ENCODE data around the gene SLC9C2.

- no peak for TF ChIP-seq POLR2A (IDR thresholded peaks at IDR 0.05)
- TF ChIP-seq, protein P1, sequence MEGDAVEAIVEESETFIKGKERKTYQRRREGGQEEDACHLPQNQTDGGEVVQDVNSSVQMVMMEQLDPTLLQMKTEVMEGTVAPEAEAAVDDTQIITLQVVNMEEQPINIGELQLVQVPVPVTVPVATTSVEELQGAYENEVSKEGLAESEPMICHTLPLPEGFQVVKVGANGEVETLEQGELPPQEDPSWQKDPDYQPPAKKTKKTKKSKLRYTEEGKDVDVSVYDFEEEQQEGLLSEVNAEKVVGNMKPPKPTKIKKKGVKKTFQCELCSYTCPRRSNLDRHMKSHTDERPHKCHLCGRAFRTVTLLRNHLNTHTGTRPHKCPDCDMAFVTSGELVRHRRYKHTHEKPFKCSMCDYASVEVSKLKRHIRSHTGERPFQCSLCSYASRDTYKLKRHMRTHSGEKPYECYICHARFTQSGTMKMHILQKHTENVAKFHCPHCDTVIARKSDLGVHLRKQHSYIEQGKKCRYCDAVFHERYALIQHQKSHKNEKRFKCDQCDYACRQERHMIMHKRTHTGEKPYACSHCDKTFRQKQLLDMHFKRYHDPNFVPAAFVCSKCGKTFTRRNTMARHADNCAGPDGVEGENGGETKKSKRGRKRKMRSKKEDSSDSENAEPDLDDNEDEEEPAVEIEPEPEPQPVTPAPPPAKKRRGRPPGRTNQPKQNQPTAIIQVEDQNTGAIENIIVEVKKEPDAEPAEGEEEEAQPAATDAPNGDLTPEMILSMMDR (IDR thresholded peaks at IDR 0.05): no peak
Measured at GRCh38 chr1:173459885-173460284, 143.0 kb downstream of the SLC9C2 start.
